MM.1S (cell line): Measurements from ENCODE around the gene AP1B1.

Experiments
- DNase-seq: peaks from one replicate; pipeline ENCODE4 v3.0.0-alpha.2; 2015
- H2AFZ ChIP-seq: fragments of 300-600 bp; sonication (generic); 2 replicates; pipeline ENCODE4 v1.6.0; 2016; ENCODE audit warnings: antibody characterized with exemption, low read length
- H3F3A ChIP-seq: fragments of 300-600 bp; sonication (generic); 2 replicates; pipeline ENCODE4 v1.6.1; 2016; ENCODE audit warnings: mild to moderate bottlenecking, antibody characterized with exemption, low read length, moderate library complexity, mixed read lengths; ENCODE audit not compliant: insufficient read depth
- H3K27ac ChIP-seq: fragments of 300-600 bp; sonication (generic); 2 replicates; pipeline ENCODE4 v1.5.1; 2016; ENCODE audit warnings: mild to moderate bottlenecking, low read length
- H3K27me3 ChIP-seq: fragments of 300-600 bp; sonication (generic); replicated peaks from 2 replicates; pipeline ENCODE4 v1.6.0; 2016; ENCODE audit warnings: low read length; ENCODE audit not compliant: insufficient read depth
- H3K36me3 ChIP-seq: fragments of 300-600 bp; sonication (generic); replicated peaks from 2 replicates; pipeline ENCODE4 v1.6.1; 2016; ENCODE audit warnings: mild to moderate bottlenecking, low read length, mixed read lengths; ENCODE audit not compliant: insufficient read depth
- H3K4me1 ChIP-seq: fragments of 300-600 bp; sonication (generic); 2 replicates; pipeline ENCODE4 v1.6.1; 2016; ENCODE audit warnings: low read length, mixed read lengths
- H3K4me2 ChIP-seq: fragments of 300-600 bp; sonication (generic); 2 replicates; pipeline ENCODE4 v1.6.0; 2016; ENCODE audit warnings: low read depth, low read length
- H3K4me3 ChIP-seq: fragments of 300-600 bp; sonication (generic); 2 replicates; pipeline ENCODE4 v1.5.1; 2016; ENCODE audit warnings: low read length, mixed read lengths
- H3K79me2 ChIP-seq: fragments of 300-600 bp; sonication (generic); 2 replicates; pipeline ENCODE4 v1.6.1; 2016; ENCODE audit warnings: mixed run types, low read length, mixed read lengths
- H3K9ac ChIP-seq: fragments of 300-600 bp; sonication (generic); 2 replicates; pipeline ENCODE4 v1.6.1; 2016; ENCODE audit warnings: low read length, mixed read lengths
- H3K9me2 ChIP-seq: fragments of 300-600 bp; sonication (generic); replicated peaks from 2 replicates; pipeline ENCODE4 v1.6.1; 2016; ENCODE audit warnings: mild to moderate bottlenecking, low read length, mixed read lengths; ENCODE audit not compliant: insufficient read depth
- H3K9me3 ChIP-seq: fragments of 300-600 bp; sonication (generic); replicated peaks from 2 replicates; pipeline ENCODE4 v1.6.1; 2016; ENCODE audit warnings: mild to moderate bottlenecking, low read length, mixed read lengths; ENCODE audit not compliant: insufficient read depth
- H4K20me1 ChIP-seq: fragments of 300-600 bp; sonication (generic); 2 replicates; pipeline ENCODE4 v1.6.1; 2016; ENCODE audit warnings: mild to moderate bottlenecking, low read length, moderate library complexity, mixed read lengths; ENCODE audit not compliant: insufficient read depth
- CTCF ChIP-seq: fragments of 300-600 bp; sonication (generic); IDR thresholded peaks from 2 replicates; pipeline ENCODE4 v1.5.1; 2016; ENCODE audit warnings: antibody characterized with exemption, low read length, mixed read lengths
- EZH2 ChIP-seq: fragments of 300-600 bp; sonication (generic); optimal IDR thresholded peaks from 2 replicates; pipeline ENCODE3; 2017; ENCODE audit warnings: low read depth, mild to moderate bottlenecking, antibody characterized with exemption, low read length, mixed read lengths
- EZH2phosphoT487 ChIP-seq: fragments of 300-600 bp; sonication (generic); IDR thresholded peaks from 2 replicates; pipeline ENCODE4 v1.6.1; 2018; ENCODE audit warnings: antibody characterized with exemption, low read length

AP1B1 gene

GRCh38 chr22:29325356-29325755 is 63.0 kb downstream of the AP1B1 start:
- no peak for TF ChIP-seq EZH2
- no peak for TF ChIP-seq CTCF
- TF ChIP-seq EZH2phosphoT487: no peak

GRCh38 chr22:29323641-29324040 is 64.7 kb downstream of the AP1B1 start:
- TF ChIP-seq CTCF (no peak), EZH2phosphoT487 (no peak), EZH2 (no peak)

More at GRCh38 chr22:29325356-29325755, 63.0 kb downstream of the AP1B1 start:
- Histone ChIP-seq H3K27me3 (no peaks in the 10 kb centered on the region), H3K79me2 (no peaks in the 10 kb centered on the region), H4K20me1 (no peaks in the 10 kb centered on the region), H3K9me2 (no peaks in the 10 kb centered on the region), H3K36me3 (no peaks in the 10 kb centered on the region), H3K4me2 (no peak overlapping the region), H2AFZ (no peak overlapping the region), H3F3A (no peaks in the 10 kb centered on the region), H3K27ac (no peak overlapping the region), H3K4me1 (no peaks in the 10 kb centered on the region), H3K9ac (no peak overlapping the region), H3K9me3 (no peaks in the 10 kb centered on the region), H3K4me3 (no peak overlapping the region)
- DNase-seq: no peak

DNA sequence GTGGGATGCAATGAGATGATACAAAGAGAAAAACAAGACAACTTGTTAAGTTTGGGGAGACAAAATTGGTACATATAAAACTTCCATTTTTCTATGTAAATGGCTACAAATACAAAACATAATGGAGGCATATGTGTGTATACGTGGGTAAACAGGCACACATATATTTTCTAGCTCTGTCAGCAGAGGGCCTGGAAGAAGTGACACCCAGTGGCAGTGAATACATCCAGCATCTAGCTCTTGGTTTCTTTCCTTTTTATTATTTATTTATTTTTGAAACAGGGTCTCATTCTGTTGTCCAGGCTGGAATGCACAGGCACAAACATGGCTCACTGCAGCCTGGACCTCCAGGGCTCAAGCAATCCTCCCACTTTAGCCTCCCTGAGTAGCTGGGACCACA is 67.8 kb downstream of the AP1B1 start:
- no peak overlapping the region for H3K27ac ChIP-seq
- H2AFZ ChIP-seq: no peak overlapping the region
- peaks cover 15% of the 10 kb centered on the region for H3K27me3 ChIP-seq
- H3K4me2 ChIP-seq: no peak overlapping the region
- no peaks in the 10 kb centered on the region for H3K36me3 ChIP-seq
- H4K20me1 ChIP-seq: no peaks in the 10 kb centered on the region
- no peaks in the 10 kb centered on the region for H3K79me2 ChIP-seq
- no peaks in the 10 kb centered on the region for H3K9me2 ChIP-seq
- no peaks in the 10 kb centered on the region for H3F3A ChIP-seq
- no peak overlapping the region for H3K4me3 ChIP-seq
- no peak for DNase-seq
- no peak overlapping the region for H3K9ac ChIP-seq
- TF ChIP-seq EZH2 (no peak), EZH2phosphoT487 (no peak), CTCF (no peak)
- no peaks in the 10 kb centered on the region for H3K9me3 ChIP-seq
- no peaks in the 10 kb centered on the region for H3K4me1 ChIP-seq

More at GRCh38 chr22:29323641-29324040, 64.7 kb downstream of the AP1B1 start:
- H3F3A ChIP-seq: no peaks in the 10 kb centered on the region
- no peaks in the 10 kb centered on the region for H3K9me3 ChIP-seq
- no peaks in the 10 kb centered on the region for H4K20me1 ChIP-seq
- no peak overlapping the region for H3K27ac ChIP-seq
- H3K4me2 ChIP-seq: no peak overlapping the region
- H3K36me3 ChIP-seq: no peaks in the 10 kb centered on the region
- H3K27me3 ChIP-seq: no peaks in the 10 kb centered on the region
- H2AFZ ChIP-seq: no peak overlapping the region
- no peak overlapping the region for H3K9ac ChIP-seq
- no peaks in the 10 kb centered on the region for H3K79me2 ChIP-seq
- no peak for DNase-seq
- no peaks in the 10 kb centered on the region for H3K4me1 ChIP-seq
- no peaks in the 10 kb centered on the region for H3K9me2 ChIP-seq
- no peak overlapping the region for H3K4me3 ChIP-seq

GRCh38 chr22:29319072-29319471 is 69.3 kb downstream of the AP1B1 start:
- peaks cover 24% of the 10 kb centered on the region for H3K27me3 ChIP-seq
- no peaks in the 10 kb centered on the region for H3K9me3 ChIP-seq
- H3K27ac ChIP-seq: no peak overlapping the region
- H3K79me2 ChIP-seq: no peaks in the 10 kb centered on the region
- no peaks in the 10 kb centered on the region for H3K36me3 ChIP-seq
- H3K9me2 ChIP-seq: no peaks in the 10 kb centered on the region
- no peak overlapping the region for H2AFZ ChIP-seq
- H3K9ac ChIP-seq: no peak overlapping the region
- no peak overlapping the region for H3K4me2 ChIP-seq
- H4K20me1 ChIP-seq: no peaks in the 10 kb centered on the region
- TF ChIP-seq EZH2: no peak
- TF ChIP-seq CTCF: no peak
- TF ChIP-seq EZH2phosphoT487: no peak
- H3K4me1 ChIP-seq: no peaks in the 10 kb centered on the region
- DNase-seq: no peak
- H3F3A ChIP-seq: no peaks in the 10 kb centered on the region
- H3K4me3 ChIP-seq: no peak overlapping the region
